SK-N-MC (cell line): ENCODE results near the gene ABCA5.

Experiments used
- DNase-seq: peaks from one replicate; pipeline ENCODE4 v3.0.0-alpha.2; 2011; ENCODE audit warnings: low read depth, low spot score
- H3K27ac ChIP-seq: fragments of 200-600 bp; sonication (generic); 2 replicates; pipeline ENCODE4 v1.5.1; 2016; ENCODE audit warnings: mixed run types
- H3K36me3 ChIP-seq: fragments of 200-600 bp; sonication (generic); 2 replicates; pipeline ENCODE4 v1.6.1; 2017; ENCODE audit warnings: antibody characterized with exemption, low read length, mixed read lengths; ENCODE audit not compliant: insufficient read depth
- H3K4me3 ChIP-seq: fragments of 200-600 bp; sonication (generic); 2 replicates; pipeline ENCODE4 v1.5.1; 2016
- H3K9ac ChIP-seq: fragments of 200-600 bp; sonication (generic); 2 replicates; pipeline ENCODE4 v1.8.0; 2017; ENCODE audit warnings: mixed run types, mixed read lengths; ENCODE audit not compliant: insufficient read length
- H3K9me3 ChIP-seq: fragments of 200-600 bp; sonication (generic); 2 replicates; pipeline ENCODE4 v1.6.1; 2017; ENCODE audit warnings: low read depth, mild to moderate bottlenecking, antibody characterized with exemption, low read length, moderate library complexity, mixed read lengths
- EZH2 ChIP-seq: fragments of 200-600 bp; sonication (generic); IDR thresholded peaks from one replicate; pipeline ENCODE4 v1.6.1; 2017; ENCODE audit warnings: antibody characterized with exemption
- FOXP2 ChIP-seq: optimal IDR thresholded peaks from 2 replicates; pipeline ENCODE3; 2011; ENCODE audit warnings: mild to moderate bottlenecking, moderate library complexity; ENCODE audit not compliant: insufficient read depth; ENCODE audit errors: extremely low read length, control extremely low read depth
- POLR2AphosphoS5 ChIP-seq: IDR thresholded peaks from 2 replicates; pipeline ENCODE4 v1.6.1; 2012; ENCODE audit warnings: mild to moderate bottlenecking, low read depth, low read length, borderline replicate concordance

ABCA5 gene

DNA sequence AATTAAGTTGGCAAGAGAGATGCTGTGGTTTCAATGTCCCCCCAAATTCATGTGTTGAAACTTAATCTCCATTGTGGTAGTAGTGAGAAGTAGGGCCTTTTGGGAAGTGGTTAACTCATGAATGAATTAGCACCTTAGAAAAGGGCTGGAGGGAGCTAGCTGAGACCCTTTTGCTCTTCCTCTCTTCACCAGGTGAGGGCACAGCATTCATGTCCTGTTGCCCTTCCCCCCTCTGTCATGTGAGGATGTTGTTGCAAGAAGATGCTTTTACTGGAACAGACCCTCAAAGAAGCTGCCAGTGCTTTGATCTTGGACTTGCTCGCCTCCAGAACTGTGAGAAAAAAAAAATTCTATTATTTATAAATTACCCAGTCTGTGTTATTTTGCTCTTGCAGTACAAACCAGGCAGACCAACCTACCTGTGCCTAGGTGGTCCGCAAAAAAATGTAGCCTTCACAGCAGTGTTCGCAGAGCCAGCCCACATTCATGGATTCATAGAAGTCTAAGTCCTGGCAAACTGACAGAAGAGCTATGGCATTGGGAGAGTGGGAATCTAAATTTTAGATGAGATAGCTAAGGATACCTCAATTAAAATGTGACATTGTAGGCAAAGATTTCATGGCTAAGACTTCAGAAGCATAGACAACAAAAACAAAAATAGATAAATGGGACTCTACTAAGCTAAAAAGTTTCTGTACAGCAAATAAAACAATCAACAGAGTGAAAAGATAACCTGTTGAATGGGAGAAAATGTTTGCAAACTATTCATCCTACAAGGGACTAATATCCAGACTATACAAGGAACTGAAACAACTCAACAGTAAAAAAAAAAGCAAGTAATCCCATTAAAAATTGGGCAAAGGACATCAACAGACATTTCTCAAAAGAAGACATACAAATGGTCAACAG, 32.0 kb upstream of the ABCA5 start:
- Histone ChIP-seq H3K9ac (no peak overlapping the region), H3K4me3 (no peak overlapping the region), H3K9me3 (no peaks in the 10 kb centered on the region), H3K27ac (no peak overlapping the region), H3K36me3 (no peaks in the 10 kb centered on the region)
- TF ChIP-seq FOXP2 = no peak
- TF ChIP-seq EZH2 = no peak
- TF ChIP-seq POLR2AphosphoS5 = no peak
- no peak for DNase-seq

DNA sequence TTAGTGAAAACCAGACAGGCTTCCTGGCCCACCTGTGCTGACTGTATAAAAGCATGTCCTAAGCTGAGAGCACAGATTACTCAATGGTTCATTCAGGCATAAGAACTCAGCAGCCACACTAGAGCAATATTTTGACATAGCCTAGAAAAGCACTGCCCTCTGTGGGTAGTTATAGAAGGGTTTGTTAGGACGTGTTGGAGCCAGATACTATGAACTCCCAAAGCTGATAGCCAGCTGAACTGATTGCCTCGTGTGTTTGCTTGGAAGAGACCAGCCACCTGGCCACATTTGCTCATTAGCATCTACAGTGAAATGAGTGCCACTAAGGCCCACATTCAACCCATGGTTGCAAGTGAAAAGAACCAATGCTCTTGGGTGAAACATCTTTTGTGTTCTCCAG, 30.8 kb upstream of the ABCA5 start:
- TF ChIP-seq EZH2 (no peak), POLR2AphosphoS5 (no peak), FOXP2 (no peak)
- H3K9me3 ChIP-seq = no peaks in the 10 kb centered on the region
- H3K27ac ChIP-seq = no peak overlapping the region
- no peak overlapping the region for H3K9ac ChIP-seq
- H3K4me3 ChIP-seq = no peak overlapping the region
- no peaks in the 10 kb centered on the region for H3K36me3 ChIP-seq
- DNase-seq = no peak

DNA sequence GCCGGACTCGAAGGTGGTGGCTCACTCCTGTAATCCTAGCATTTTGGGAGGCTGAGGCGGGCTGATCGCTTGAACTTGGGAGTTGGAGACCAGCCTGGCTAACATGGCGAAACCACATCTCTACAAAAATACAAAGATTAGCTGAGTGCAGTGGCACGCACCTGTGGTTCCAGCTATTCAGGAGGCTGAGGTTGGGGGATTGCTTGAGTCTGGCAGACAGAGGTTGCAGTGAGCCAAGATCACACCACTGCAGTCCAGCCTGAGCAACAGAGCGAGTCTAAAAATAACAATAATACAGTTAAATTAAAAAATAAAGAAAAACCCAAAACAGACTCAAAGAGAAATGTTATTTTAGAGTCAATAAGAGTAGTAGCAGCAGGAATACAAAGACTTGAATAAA, 29.7 kb upstream of the ABCA5 start:
- Histone ChIP-seq H3K27ac (no peak overlapping the region), H3K4me3 (no peak overlapping the region), H3K36me3 (no peaks in the 10 kb centered on the region), H3K9ac (no peak overlapping the region), H3K9me3 (no peaks in the 10 kb centered on the region)
- no peak for DNase-seq
- no peak for TF ChIP-seq EZH2

DNA sequence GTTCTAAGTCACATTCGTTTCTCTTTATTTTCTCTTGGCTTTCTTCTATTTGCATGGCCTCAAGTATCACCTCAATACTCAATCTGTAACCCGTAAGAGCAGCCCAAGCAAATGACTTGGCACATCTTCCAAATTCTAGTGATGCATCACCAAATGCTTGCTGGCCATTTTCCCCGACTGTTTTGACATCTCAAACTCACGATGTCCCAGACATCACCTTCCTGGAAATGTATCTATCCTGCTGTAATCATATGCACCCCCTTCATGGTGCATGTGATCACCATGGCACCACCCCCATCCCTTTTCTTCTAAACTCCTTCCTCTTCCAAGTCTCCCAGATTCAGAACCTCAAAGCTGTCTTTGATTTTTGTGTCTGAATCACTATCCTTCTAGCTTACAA, 24.0 kb upstream of the ABCA5 start:
- Histone ChIP-seq H3K9ac (no peak overlapping the region), H3K4me3 (no peak overlapping the region), H3K27ac (no peak overlapping the region), H3K9me3 (no peaks in the 10 kb centered on the region), H3K36me3 (no peaks in the 10 kb centered on the region)
- no peak for TF ChIP-seq POLR2AphosphoS5
- no peak for TF ChIP-seq EZH2
- TF ChIP-seq FOXP2 = no peak
- no peak for DNase-seq

DNA sequence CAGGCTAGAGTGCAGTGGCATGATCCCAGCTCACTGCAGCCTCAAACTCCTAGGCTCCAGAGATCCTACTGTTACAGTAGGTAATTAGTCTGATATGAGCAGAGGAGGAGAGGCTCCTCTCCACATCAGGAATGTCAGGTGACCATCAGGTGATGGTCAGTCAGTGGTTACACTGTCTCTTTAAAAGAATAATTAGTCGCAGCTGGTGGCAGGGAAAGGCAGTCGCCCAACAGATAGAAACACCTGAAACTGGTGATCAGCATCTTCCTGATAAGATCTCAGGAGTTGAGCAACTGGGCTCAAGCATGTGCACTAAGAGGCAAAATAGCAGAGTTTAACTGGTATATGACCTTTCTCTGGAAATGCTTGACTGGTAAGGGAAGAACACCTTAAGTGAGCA, 21.5 kb upstream of the ABCA5 start:
- no peak overlapping the region for H3K9ac ChIP-seq
- no peaks in the 10 kb centered on the region for H3K9me3 ChIP-seq
- H3K4me3 ChIP-seq = no peak overlapping the region
- H3K36me3 ChIP-seq = no peaks in the 10 kb centered on the region
- H3K27ac ChIP-seq = no peak overlapping the region
- no peak for TF ChIP-seq FOXP2
- no peak for TF ChIP-seq EZH2
- TF ChIP-seq POLR2AphosphoS5 = no peak
- no peak for DNase-seq

DNA sequence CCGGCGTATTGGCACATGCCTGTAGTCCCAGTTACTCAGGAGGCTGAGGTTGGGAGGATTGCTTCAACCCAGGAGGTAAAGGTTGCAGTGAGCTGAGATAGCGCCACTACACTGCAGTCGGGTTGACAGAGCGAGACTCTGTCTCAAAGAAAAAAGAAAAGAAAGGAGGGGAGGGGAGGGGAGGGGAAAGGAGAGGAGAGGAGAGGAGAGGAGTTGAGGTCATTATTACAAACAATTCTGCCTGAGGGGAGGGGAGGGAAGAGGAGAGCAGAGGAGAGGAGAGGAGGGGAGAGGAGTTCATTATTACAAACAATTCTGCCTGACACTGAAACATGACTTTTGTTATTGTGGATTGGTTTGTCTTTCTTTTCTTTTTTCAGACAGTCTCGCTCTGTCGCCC, 19.8 kb upstream of the ABCA5 start:
- H3K4me3 ChIP-seq = no peak overlapping the region
- no peaks in the 10 kb centered on the region for H3K9me3 ChIP-seq
- no peaks in the 10 kb centered on the region for H3K36me3 ChIP-seq
- TF ChIP-seq POLR2AphosphoS5 = no peak
- no peak overlapping the region for H3K9ac ChIP-seq
- DNase-seq = no peak
- H3K27ac ChIP-seq = no peak overlapping the region

DNA sequence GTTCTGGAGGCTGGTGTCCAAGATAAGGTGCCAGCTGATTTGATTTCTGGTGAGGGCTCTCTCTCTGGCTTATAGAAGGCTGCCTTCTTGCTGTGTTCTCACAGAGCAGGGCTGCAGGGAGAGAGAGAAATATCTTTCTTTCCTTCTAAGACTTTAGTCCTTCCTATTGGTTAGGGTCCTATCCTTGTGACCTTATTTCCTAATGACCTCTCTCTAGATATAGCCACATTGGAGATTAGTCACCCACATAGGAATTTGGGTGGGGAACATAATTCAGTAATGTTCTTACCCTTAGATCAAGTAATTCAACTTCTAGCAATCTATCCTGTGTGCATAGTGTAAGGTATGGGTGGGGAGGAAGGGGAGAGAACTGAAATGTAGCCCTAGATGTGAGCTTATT, 18.0 kb upstream of the ABCA5 start:
- Histone ChIP-seq H3K36me3 (no peaks in the 10 kb centered on the region), H3K27ac (no peak overlapping the region), H3K9me3 (no peaks in the 10 kb centered on the region), H3K9ac (no peak overlapping the region), H3K4me3 (no peak overlapping the region)
- no peak for TF ChIP-seq POLR2AphosphoS5
- no peak for TF ChIP-seq FOXP2
- no peak for TF ChIP-seq EZH2
- DNase-seq = no peak

DNA sequence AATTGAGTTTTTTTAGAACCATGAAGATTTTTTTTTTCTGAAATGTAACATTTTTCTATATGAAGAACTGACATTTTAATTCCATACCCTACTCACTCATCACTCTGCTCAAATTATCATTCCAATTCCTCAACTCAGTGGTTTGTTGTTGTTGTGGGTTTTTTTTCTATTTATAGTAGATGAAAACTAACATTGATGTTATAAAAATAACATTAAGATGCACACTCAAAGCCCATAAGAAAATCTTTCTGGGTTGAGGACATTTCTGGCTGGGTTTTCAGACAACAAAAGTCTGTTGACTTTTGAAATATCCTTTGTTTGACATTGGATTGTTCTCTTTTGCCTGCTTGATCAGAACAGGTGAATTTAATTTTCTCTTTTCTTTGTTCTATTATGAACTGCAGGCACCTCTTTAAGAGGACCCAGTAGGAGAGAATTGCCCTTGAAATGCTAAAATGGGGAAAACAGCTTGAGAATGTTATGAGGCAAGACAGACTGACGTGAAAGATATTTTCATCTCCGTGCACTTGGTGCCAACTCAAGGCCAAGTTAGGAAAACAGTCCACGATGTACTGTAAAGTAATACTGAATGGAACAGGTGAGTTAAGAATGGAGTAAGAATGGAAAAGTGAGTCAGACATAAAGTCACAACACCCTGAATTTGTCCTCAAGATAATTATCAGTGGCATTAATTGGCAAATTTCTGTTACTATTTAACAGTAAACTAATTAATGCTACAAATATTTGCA, 16.1 kb upstream of the ABCA5 start:
- no peak for DNase-seq
- H3K9me3 ChIP-seq = no peaks in the 10 kb centered on the region
- H3K4me3 ChIP-seq = no peak overlapping the region
- no peak for TF ChIP-seq POLR2AphosphoS5
- no peak for TF ChIP-seq FOXP2
- TF ChIP-seq EZH2 = no peak
- H3K9ac ChIP-seq = no peak overlapping the region
- no peaks in the 10 kb centered on the region for H3K36me3 ChIP-seq
- no peak overlapping the region for H3K27ac ChIP-seq
